GM18858 (cell line): ENCODE data around the gene BTRC.
"Not testable (repeated sequence)": the region's sequence is repeated elsewhere in the genome, so short reads cannot be mapped to it uniquely, and the experiment has no call there.

ENCODE experiments used
- ATAC-seq: cut with Tn5 transposase; IDR thresholded peaks from one replicate; pipeline ENCODE4 v1.9.1; 2021; ENCODE audit not compliant: unreplicated experiment

BTRC gene

GRCh38 chr10:101346177-101346576 is 7.8 kb upstream of the BTRC start:
- ATAC-seq = no peak

GRCh38 chr10:101351017-101351416 is 2.9 kb upstream of the BTRC start:
- ATAC-seq = no peak

- ATAC-seq = no peak
Measured at GRCh38 chr10:101351477-101351876, 2.5 kb upstream of the BTRC start.

- not testable (repeated sequence) for ATAC-seq
Measured at GRCh38 chr10:101352857-101353256, 1.1 kb upstream of the BTRC start.

GRCh38 chr10:101354328-101355071 is 535 bp downstream of the BTRC start:
- ATAC-seq = peak; percentile 6

GRCh38 chr10:101355072-101355706 is 1.2 kb downstream of the BTRC start:
- ATAC-seq = no peak

GRCh38 chr10:101356132-101356531 is 2.2 kb downstream of the BTRC start:
- no peak for ATAC-seq

- no peak for ATAC-seq
Measured at GRCh38 chr10:101357958-101358357, 4.0 kb downstream of the BTRC start.

GRCh38 chr10:101358706-101359300 is 4.8 kb downstream of the BTRC start:
- ATAC-seq = no peak

GRCh38 chr10:101360090-101360489 is 6.1 kb downstream of the BTRC start:
- ATAC-seq = not testable (repeated sequence)

GRCh38 chr10:101360841-101361240 is 6.9 kb downstream of the BTRC start:
- ATAC-seq = not testable (repeated sequence)

- ATAC-seq = no peak
Measured at GRCh38 chr10:101363850-101364400, 10.0 kb downstream of the BTRC start.

GRCh38 chr10:101364721-101365120 is 10.8 kb downstream of the BTRC start:
- ATAC-seq = no peak

GRCh38 chr10:101367569-101368453 is 13.8 kb downstream of the BTRC start:
- ATAC-seq = no peak

- ATAC-seq = no peak
Measured at GRCh38 chr10:101373063-101373462, 19.1 kb downstream of the BTRC start.

- not testable (repeated sequence) for ATAC-seq
Measured at GRCh38 chr10:101373993-101374392, 20.0 kb downstream of the BTRC start.

- no peak for ATAC-seq
Measured at GRCh38 chr10:101375076-101375475, 21.1 kb downstream of the BTRC start.

- no peak for ATAC-seq
Measured at GRCh38 chr10:101379663-101380352, 25.8 kb downstream of the BTRC start.

- ATAC-seq = no peak
Measured at GRCh38 chr10:101380353-101381017, 26.5 kb downstream of the BTRC start.
